ENCODE results near the gene IFNA13. TPM values are rescaled to one million over a fixed set of nuclear protein-coding genes. Genes with fewer than 3 reads are reported as not detected.

The IFNA13 gene
- total and polyA plus RNA-seq, 2 donors (not counting 3 experiments of a cell fraction or from before 2014, with no cell fraction given), result not detected

DNA sequence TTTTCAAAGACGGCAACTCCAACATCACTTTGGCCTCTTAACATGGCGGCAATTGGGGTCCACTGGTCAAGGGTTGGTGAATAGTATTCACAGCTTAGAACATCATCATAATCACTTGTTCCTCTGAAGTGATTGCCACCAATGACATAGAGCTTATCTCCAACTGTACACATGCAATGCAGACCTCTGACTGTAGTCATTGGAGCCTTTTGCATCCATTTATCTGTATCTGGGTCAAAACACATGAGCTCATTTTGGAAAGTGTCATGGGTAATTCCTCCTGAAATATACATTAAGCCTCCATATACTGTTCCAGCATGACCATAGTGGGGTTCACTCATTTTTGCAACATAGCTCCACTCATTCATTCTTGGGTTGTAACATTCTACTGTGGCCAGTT lies 34.6 kb downstream of the IFNA13 start:
- no TSS peak for BruUV-seq (replicated peaks)
- no peak for TF ChIP-seq EZH2 (IDR thresholded peaks at IDR 0.05; ENCODE audit: borderline replicate concordance, low read depth, low read length, severe bottlenecking)
- TF ChIP-seq, protein P1, sequence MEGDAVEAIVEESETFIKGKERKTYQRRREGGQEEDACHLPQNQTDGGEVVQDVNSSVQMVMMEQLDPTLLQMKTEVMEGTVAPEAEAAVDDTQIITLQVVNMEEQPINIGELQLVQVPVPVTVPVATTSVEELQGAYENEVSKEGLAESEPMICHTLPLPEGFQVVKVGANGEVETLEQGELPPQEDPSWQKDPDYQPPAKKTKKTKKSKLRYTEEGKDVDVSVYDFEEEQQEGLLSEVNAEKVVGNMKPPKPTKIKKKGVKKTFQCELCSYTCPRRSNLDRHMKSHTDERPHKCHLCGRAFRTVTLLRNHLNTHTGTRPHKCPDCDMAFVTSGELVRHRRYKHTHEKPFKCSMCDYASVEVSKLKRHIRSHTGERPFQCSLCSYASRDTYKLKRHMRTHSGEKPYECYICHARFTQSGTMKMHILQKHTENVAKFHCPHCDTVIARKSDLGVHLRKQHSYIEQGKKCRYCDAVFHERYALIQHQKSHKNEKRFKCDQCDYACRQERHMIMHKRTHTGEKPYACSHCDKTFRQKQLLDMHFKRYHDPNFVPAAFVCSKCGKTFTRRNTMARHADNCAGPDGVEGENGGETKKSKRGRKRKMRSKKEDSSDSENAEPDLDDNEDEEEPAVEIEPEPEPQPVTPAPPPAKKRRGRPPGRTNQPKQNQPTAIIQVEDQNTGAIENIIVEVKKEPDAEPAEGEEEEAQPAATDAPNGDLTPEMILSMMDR (IDR thresholded peaks at IDR 0.05; ENCODE audit: extremely low read depth in 1 of 2, insufficient read depth in 1 of 2, low read depth in 1 of 2, low read length in 2 of 2), result no peak
- no peak for TF ChIP-seq POLR2AphosphoS5 (IDR thresholded peaks at IDR 0.05; ENCODE audit: insufficient read depth, low read depth, low read length)
- DNase-seq (ENCODE audit: low read depth, low spot score) (no peak), FAIRE-seq (no peak)
- POLR2A ChIA-PET, result interaction anchor here (0.6 kb wide), 1 partner anchor 15 kb away, joined by 7 read pairs; no protein-coding TSS in a partner anchor
- H3K27me3 ChIP-seq (ENCODE audit: control insufficient read depth in 2 of 2, insufficient read depth in 2 of 2, low read length in 2 of 2), result peaks cover 2 to 3% of the 10 kb centered on the region in 2 experiments
- no peak overlapping the region for H2AFZ ChIP-seq (ENCODE audit: low read depth, low read length)
- intact Hi-C loops (cut with micrococcal nuclease) (loop anchor here (5.0 to 10.0 kb wide), 3 partner anchors 224 to 1112 kb away; partner anchors contain the start of genes DMRTA1 and MTAP), dilution Hi-C loops (cut with MboI; ENCODE audit: extremely low pct_ligation_motif_present, low sequenced_read_pairs) (no loop called here)
- no peaks in the 10 kb centered on the region for H3K9me3 ChIP-seq (replicated peaks; ENCODE audit: control insufficient read depth, insufficient read depth, low read length)
- H3K4me1 ChIP-seq (ENCODE audit: control insufficient read depth, extremely low read depth, insufficient read depth, low read length), result peaks cover 35% of the 10 kb centered on the region
- H3K9me1 ChIP-seq (replicated peaks; ENCODE audit: control insufficient read depth, extremely low read depth, insufficient read depth, low read length), result no peaks in the 10 kb centered on the region
- peak overlapping the region; percentile 99 for H3K4me2 ChIP-seq (ENCODE audit: insufficient read depth, low read length)
- H3K4me3 ChIP-seq (replicated peaks in 1 of 3; ENCODE audit: insufficient read depth in 1 of 3, low read depth in 1 of 3, low read length in 3 of 3), result no peak overlapping the region
- CTCF ChIA-PET, result interaction anchor here (1.0 to 3.2 kb wide), 6 partner anchors 11 to 243 kb away, joined by 3 to 23 read pairs (median 4); no protein-coding TSS in a partner anchor
- H3K36me3 ChIP-seq (ENCODE audit: control insufficient read depth in 2 of 2, extremely low read depth in 1 of 2, insufficient read depth in 2 of 2, low read length in 2 of 2), result peaks cover 0 to 4% of the 10 kb centered on the region in 2 experiments
- H3K79me2 ChIP-seq (ENCODE audit: control insufficient read depth, insufficient read depth, low read length), result peaks cover 65% of the 10 kb centered on the region
- H3K9ac ChIP-seq (replicated peaks; ENCODE audit: extremely low read depth, insufficient read depth, low read length), result no peak overlapping the region
- no peak overlapping the region for H3K27ac ChIP-seq (ENCODE audit: insufficient read depth, low read depth, low read length)
- peaks cover 10% of the 10 kb centered on the region for H4K20me1 ChIP-seq (replicated peaks; ENCODE audit: control insufficient read depth, extremely low read depth, insufficient read depth, low read length)
